GM12878 (cell line): Measurements from ENCODE around the gene MGLL. TPM values are rescaled to one million over a fixed set of nuclear protein-coding genes. Genes with fewer than 3 reads are reported as not detected.

Source experiments
- BCLAF1 ChIP-seq: fragments of 450-650 bp; IDR thresholded peaks from 2 replicates; pipeline ENCODE4 v1.6.1; 2017; ENCODE audit warnings: antibody characterized with exemption, mild to moderate bottlenecking, moderate library complexity
- CREB1 ChIP-seq: IDR thresholded peaks from 2 replicates; pipeline ENCODE4 v1.6.1; 2012; ENCODE audit warnings: low read depth, mild to moderate bottlenecking, inconsistent platforms
- EGR1 ChIP-seq, 2 experiments: IDR thresholded peaks; 1 replicate in 1 of 2; 2 replicates in 1 of 2; pipeline ENCODE4 v1.6.1; 2011 to 2012; ENCODE audit warnings: low read depth in 2 of 2, low read length in 2 of 2, borderline replicate concordance in 1 of 2, mild to moderate bottlenecking in 1 of 2, moderate library complexity in 1 of 2
- GABPA ChIP-seq: IDR thresholded peaks from 2 replicates; pipeline ENCODE4 v1.6.1; 2014; ENCODE audit warnings: antibody characterized with exemption, low read depth, mild to moderate bottlenecking, inconsistent platforms
- HDGF ChIP-seq: fragments of 450-650 bp; IDR thresholded peaks from 2 replicates; pipeline ENCODE4 v1.6.1; 2016; ENCODE audit warnings: antibody characterized with exemption
- MLLT1 ChIP-seq: fragments of 450-650 bp; IDR thresholded peaks from 2 replicates; pipeline ENCODE4 v1.6.1; 2016; ENCODE audit warnings: mild to moderate bottlenecking
- PAX5 ChIP-seq: IDR thresholded peaks from 2 replicates; pipeline ENCODE4 v1.6.1; 2011; ENCODE audit warnings: low read depth, low read length, borderline replicate concordance
- PAX8 ChIP-seq: fragments of 450-650 bp; IDR thresholded peaks from 2 replicates; pipeline ENCODE4 v1.6.1; 2017; ENCODE audit warnings: mild to moderate bottlenecking, moderate library complexity
- RAD21 ChIP-seq: IDR thresholded peaks from 2 replicates; pipeline ENCODE4 v1.6.1; 2011; ENCODE audit warnings: mild to moderate bottlenecking, low read depth, low read length, moderate library complexity; ENCODE audit not compliant: insufficient read depth
- RCOR1 ChIP-seq: conservative IDR thresholded peaks from 2 replicates; pipeline ENCODE4 v1.6.1; 2012; ENCODE audit warnings: low read depth, low read length, improper control_type of control experiment
- SIN3A ChIP-seq: IDR thresholded peaks from 2 replicates; pipeline ENCODE4 v1.6.1; 2012; ENCODE audit warnings: low read depth, low read length, improper control_type of control experiment
- SP1 ChIP-seq: IDR thresholded peaks from one replicate; pipeline ENCODE4 v1.6.1; 2011; ENCODE audit warnings: low read depth, low read length
- STAT1 ChIP-seq: fragments of 450-650 bp; conservative IDR thresholded peaks from 2 replicates; pipeline ENCODE4 v1.6.1; 2014; ENCODE audit warnings: antibody characterized with exemption, mild to moderate bottlenecking
- STAT3 ChIP-seq: IDR thresholded peaks from 2 replicates; pipeline ENCODE4 v1.6.1; 2011; ENCODE audit warnings: low read depth, low read length, improper control_type of control experiment
- TAF1 ChIP-seq: IDR thresholded peaks from 2 replicates; pipeline ENCODE4 v1.6.1; 2011; ENCODE audit warnings: mild to moderate bottlenecking, low read depth, low read length, borderline replicate concordance
- TCF3 ChIP-seq: IDR thresholded peaks from 2 replicates; pipeline ENCODE4 v1.6.1; 2012; ENCODE audit warnings: low read depth, mild to moderate bottlenecking, low read length, borderline replicate concordance; ENCODE audit not compliant: insufficient read depth
- TCF7 ChIP-seq: IDR thresholded peaks from 2 replicates; pipeline ENCODE4 v1.6.1; 2014; ENCODE audit warnings: antibody characterized with exemption, borderline replicate concordance
- YBX1 ChIP-seq: fragments of 450-650 bp; IDR thresholded peaks from 2 replicates; pipeline ENCODE4 v1.6.1; 2016; ENCODE audit warnings: antibody characterized with exemption
- ZBED1 ChIP-seq: IDR thresholded peaks from 2 replicates; pipeline ENCODE4 v1.6.1; 2016; ENCODE audit warnings: borderline replicate concordance
- ZBTB40 ChIP-seq: fragments of 450-650 bp; IDR thresholded peaks from 2 replicates; pipeline ENCODE4 v1.6.1; 2016; ENCODE audit warnings: mild to moderate bottlenecking, moderate library complexity, borderline replicate concordance
- polyA plus RNA-seq, 11 experiments: library from polyadenylated mRNA; depleted of rRNA in 4 of 11; unstranded in 6 of 11; stranded (reverse) in 5 of 11; fragments of >200 nt; fragmentation: Nextera tagmentation in 4 of 11; fragmentation: Illumina TruSeq in 1 of 11; extraction: Ambion mirVana in 4 of 11; extraction: Trizol in 1 of 11; gene quantifications; 1 replicate in 1 of 11; 2 replicates in 10 of 11; pipeline versions ENCODE4 v1.2.1 to v1.2.3, GENCODE V29; 2011 to 2016; ENCODE audit warnings: inconsistent platforms in 2 of 11, missing spikeins in 2 of 11, low read depth in 1 of 11
- total RNA-seq, 4 experiments: library from RNA; depleted of rRNA in 3 of 4; stranded (reverse); fragments of >200 nt in 3 of 4; fragmentation: Illumina TruSeq in 1 of 4; extraction: Trizol in 1 of 4; gene quantifications; 2 replicates each; pipeline versions ENCODE4 v1.2.1 to v1.2.3, GENCODE V29; 2013 to 2021

The MGLL gene
- total and polyA plus RNA-seq, 10 of the 15 experiments (the other 5 are each of a cell fraction or from before 2014, with no cell fraction given): 44.9 to 177 (median 72.9) TPM

- TF ChIP-seq ZBTB40 (no peak), PAX5 (peak; percentile 52; the same call in 1 of the 2 replicates), YBX1 (no peak), SIN3A (no peak; the same call in 1 of the 2 replicates), RCOR1 (peak; percentile 6; the same call in 1 of the 2 replicates), SP1 (no peak), MLLT1 (no peak), CREB1 (no peak), ZBED1 (peak; percentile 80), PAX8 (no peak), BCLAF1 (no peak), HDGF (no peak; the same call in 1 of the 2 replicates), TCF7 (peak; percentile 69; the same call in 1 of the 2 replicates), EGR1 (IDR thresholded peaks at IDR 0.05; ENCODE audit: borderline replicate concordance in 1 of 2, low read depth in 2 of 2, low read length in 2 of 2) (peak; percentile 19 to 90), TAF1 (peak; percentile 24; the same call in 1 of the 2 replicates), TCF3 (0 out of 2 replicates have a peak, but pooled peaks have one; percentile 42), STAT1 (no peak), RAD21 (no peak), STAT3 (0 out of 2 replicates have a peak, but pooled peaks have one; percentile 77), GABPA (no peak)
Measured at GRCh38 chr3:127754411-127755304, 67.7 kb downstream of the MGLL start (continued).
